8988T (cell line): Measurements from ENCODE around the gene GYS1.
"Not testable (repeated sequence)": the region's sequence is repeated elsewhere in the genome, so short reads cannot be mapped to it uniquely, and the experiment has no call there.

Experiments
- DNase-seq: peaks from one replicate; pipeline ENCODE4 v3.0.0; 2011

The GYS1 gene

DNA sequence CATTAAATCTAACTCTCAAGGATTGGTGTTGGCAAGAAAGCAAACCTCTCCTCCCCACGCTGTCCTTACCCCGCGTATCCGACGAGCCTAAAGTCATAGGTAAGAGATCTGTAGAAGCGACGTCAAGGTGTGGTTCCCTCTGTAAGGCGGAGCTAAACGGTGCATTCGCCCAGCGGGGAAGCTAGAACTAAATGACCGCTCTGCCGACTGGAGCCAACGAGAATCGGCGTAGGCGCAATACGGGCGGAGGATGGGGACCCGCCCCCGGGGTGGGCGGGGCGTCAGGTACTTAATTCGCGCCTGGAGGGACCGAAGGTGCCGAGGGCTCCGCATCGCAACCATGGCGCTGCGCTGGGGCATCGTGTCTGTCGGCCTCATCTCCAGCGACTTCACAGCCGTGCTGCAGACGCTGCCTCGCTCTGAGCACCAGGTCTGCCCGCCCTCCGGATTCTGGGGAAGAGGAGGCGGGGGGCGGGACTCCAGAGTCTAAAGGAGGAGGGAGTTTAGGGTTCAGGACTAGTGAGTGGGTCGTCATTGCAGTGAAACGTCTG lies 59.7 kb downstream of the GYS1 start, which contains the start of gene DHDH:
Gene DHDH, plus strand, starts transcription at position 318 of the 551 bp plus-strand sequence. Its CDS starts 23 bp downstream, at position 341.
- peak; percentile 44 for DNase-seq

DNA sequence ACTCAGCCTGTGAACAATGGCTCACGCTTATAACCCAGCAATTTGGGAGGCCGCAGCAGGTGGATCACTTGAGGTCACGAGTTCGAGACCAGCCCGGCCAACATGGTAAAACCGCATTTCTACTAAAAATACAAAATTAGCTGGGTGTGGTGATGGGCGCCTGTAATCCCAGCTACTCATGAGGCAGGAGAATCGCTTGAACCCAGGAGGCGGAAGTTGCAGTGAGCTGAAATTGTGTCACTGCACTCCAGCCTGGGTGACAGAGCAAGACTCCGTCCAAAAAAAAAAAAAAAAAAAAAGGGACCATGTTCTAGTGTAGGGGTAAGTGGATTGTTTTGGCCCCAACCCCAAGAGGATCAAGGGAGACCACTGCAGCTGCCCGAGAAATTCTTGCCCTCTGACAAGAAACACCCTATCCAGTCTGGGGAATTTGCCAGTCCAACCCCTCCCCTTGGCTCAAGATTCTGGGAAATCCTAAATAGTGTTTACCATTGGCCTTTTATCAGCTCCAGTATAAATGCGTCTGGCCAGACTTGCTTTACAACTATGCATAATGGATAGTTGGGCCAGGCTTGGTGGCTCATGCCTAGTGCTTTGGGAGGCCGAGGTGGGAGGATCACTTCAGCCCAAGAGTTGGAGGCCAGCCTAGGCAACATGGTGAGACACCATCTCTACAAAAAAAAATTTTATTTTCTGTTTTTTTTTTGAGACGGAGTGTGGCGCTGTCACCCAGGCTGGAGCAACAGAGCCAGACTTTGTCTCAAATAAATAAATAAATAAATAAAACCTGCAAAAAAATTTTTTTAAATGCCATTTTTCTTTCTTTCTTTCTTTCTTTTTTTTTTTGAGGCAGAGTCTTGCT lies 64.7 kb downstream of the GYS1 start:
- no peak for DNase-seq

DNA sequence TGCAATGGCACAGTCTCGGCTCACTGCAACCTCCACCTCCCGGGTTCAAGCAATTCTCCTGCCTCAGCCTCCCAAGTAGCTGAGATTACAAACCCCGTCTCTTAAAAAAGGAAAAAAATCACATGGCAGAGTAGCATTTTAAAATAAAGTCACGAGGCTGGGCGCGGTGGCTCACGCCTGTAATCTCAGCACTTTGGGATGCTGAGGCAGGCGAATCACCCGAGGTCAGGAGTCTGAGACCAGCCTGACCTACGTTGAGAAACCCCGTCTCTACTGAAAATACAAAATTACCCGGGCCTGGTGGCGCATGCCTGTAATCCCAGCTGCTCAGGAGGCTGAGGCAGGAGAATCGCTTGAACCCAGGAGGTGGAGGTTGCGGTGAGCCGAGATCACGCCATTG lies 65.4 kb downstream of the GYS1 start:
- DNase-seq = not testable (repeated sequence)

DNA sequence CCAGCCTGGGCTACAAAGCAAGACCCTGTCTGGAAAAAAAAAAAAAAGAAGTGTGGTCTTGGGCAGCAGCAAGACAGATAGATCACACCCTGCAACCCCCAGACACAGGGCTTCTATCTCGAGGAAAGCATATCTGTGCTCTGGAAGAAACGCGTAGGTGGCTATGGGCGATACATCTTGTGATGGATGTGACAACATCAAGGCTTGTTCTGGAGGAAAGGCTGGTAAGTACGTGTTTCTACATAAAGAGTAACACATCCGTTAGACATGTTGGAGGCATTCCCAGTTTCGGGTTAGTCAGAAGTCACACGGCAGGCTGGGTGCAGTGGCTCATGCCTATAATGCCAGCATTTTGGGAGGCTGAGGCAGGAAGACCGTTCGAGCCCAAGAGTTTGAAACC lies 66.2 kb downstream of the GYS1 start:
- DNase-seq = no peak

DNA sequence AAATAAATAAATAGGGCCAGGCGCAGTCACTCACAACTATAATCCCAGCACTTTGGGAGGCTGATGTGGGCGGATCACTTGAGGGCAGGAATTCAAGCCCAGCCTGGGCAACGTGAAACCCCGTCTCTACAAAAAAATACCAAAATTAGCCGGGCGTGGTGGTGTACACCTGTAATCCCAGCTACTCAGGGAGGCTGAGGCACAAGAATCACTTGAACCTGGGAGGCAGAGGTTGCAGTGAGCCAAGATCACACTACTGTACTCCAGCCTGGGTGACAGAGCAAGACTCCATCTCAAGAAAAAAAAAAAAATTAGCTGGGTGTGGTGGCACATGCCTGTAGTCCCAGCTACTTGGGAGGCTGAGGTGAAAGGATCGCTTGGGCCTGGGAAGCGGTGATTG lies 67.2 kb downstream of the GYS1 start:
- DNase-seq = not testable (repeated sequence)

DNA sequence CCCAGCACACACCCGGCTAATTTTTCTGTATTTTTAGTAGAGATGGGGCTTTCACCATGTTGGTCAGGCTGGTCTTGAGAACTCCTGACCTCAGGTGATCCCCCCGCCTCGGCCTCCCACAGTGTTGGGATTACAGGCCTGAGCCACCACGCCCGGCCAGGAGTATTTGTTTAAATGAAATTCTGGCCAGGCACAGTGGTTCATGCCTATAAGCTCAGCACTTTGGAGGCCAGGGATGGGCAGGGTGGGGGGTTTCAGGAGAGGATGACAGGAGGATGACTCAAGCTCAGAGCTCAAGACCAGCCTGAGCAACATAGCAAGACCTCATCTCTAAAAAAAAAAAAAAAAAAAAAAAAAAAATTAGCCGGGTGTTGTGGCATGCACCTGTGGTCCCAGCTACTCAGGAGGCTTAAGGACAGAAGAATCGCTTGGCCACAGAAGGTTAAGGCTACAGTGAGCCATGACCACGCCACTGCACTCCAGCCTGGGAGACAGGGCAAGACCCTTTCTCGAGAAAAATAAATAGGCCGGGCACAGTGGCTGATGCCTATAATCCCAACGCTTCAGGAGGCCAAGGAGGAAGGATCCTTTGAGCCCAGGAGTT lies 67.8 kb downstream of the GYS1 start:
- DNase-seq = no peak

DNA sequence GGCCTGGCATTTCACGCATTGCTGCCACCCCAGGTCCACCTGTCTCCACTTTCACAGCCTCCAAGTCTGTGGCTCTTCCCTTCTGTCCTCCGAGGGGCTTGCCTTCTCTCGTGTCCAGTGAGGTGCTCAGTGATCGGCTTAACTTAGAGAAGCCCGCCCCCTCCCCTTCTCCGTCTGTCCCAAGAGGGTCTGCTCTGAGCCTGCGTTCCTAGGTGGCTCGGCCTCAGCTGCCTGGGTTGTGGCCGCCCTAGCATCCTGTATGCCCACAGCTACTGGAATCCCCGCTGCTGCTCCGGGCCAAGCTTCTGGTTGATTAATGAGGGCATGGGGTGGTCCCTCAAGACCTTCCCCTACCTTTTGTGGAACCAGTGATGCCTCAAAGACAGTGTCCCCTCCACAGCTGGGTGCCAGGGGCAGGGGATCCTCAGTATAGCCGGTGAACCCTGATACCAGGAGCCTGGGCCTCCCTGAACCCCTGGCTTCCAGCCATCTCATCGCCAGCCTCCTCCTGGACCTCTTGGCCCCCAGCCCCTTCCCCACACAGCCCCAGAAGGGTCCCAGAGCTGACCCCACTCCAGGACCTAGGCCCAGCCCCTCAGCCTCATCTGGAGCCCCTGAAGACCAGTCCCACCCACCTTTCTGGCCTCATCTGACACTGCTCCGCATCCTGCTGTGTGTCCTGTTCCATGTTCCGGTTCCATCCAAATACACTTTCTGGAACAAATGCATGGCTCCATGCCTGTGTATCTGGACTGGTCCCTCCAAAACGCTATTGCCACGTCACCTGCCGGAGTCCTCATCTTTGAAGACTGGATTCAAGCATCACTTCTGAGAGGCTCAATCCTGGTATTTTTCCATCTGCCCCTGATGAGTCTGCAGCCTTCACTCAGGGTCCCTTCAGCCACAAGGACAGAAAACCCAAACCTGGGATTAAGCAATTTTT lies 70.3 kb downstream of the GYS1 start:
- DNase-seq = no peak

DNA sequence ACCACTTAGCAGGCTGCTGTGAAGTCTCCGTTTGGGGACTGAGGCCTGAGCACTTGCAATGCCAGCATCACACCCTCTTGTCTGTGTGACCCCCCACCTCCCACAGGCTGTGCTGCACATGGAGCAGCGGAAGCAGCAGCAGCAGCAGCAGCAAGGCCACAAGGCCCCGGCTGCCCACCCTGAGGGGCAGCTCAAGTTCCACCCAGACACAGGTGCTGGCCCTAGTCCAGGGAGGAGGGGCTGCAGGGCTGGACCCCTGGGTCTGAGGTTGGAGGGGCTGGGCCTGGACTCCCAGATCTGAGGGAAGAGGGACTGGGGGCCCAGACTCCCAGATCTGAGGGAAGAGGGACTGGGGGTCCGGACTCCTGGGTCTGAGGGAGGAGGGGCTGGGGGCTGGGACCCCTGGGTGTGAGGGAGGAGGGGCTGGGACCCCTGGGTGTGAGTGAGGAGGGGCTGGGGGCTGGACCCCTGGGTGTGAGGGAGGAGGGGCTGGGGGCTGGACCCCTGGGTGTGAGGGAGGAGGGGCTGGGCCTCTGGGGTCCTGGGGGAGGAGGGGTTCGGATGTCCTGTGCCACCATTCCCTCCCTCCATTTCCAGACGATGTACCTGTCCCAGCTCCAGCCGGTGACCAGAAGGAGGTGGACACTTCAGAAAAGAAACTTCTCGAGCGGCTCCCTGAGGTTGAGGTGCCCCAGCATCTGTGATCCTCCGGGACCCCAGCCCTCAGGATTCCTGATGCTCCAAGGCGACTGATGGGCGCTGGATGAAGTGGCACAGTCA lies 71.2 kb downstream of the GYS1 start:
- DNase-seq = no peak

DNA sequence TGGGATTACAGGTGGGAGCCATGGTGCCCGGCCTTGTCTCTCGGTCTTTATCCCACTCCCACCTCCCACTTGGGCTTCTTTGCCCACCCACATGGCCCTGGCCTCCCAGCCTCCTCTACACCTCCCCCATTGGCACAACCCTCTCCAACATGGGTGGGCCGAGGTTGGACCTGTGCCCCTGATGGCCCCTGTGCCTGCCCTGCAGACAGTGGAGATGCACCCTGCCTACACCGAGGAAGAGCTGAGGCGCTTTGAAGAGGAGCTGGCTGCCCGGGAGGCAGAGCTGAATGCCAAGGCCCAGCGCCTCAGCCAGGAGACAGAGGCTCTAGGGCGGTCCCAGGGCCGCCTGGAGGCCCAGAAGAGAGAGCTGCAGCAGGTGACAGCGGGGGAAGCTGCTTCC lies 72.2 kb downstream of the GYS1 start:
- DNase-seq = no peak

DNA sequence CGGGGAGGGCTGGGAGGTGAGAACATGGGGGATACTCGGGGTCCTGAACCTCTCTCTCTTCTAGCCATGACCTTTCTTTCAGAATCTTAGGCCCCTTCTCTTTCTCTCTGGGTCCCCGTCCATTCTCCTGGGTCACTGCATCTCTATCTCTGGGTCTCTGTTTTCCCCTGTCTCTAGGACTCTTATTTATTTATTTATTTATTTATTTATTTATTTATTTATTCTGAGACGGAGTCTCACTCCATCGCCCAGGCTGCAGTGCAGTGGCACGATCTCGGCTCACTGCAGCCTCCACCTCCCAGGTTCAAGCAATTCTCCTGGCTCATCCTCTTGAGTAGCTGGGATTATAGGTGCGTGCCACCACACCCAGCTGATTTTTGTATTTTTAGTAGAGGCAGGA lies 73.8 kb downstream of the GYS1 start:
- not testable (repeated sequence) for DNase-seq

DNA sequence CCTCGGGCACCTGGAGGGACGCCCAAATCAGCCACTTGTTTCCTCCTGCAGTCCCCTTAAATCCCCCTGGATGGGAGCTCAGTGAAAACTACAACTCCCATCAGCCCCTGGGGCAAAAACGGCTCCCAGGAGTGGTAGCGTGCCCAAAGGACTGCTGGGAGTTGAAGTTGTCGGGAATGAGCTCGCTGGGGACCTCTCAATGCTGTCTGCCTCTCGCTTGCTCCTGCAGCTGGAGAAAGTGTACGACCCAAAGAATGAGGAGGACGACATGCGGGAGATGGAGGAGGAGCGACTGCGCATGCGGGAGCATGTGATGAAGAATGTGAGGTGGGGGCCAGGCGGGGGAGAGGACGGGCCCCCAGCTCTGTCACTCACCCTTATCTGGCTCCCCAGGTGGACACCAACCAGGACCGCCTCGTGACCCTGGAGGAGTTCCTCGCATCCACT lies 74.3 kb downstream of the GYS1 start:
- DNase-seq = no peak
